GM19372 (cell line): ENCODE results near the gene CDKN1B.

Experiments
- ATAC-seq: cut with Tn5 transposase; IDR thresholded peaks from one replicate; pipeline ENCODE4 v1.9.1; 2021; ENCODE audit warnings: mild to moderate bottlenecking, low read depth, moderate library complexity; ENCODE audit not compliant: unreplicated experiment

Gene CDKN1B

GRCh38 chr12:12748044-12748443 lies 30.9 kb downstream of the CDKN1B start:
- no peak for ATAC-seq

GRCh38 chr12:12749433-12749832 lies 32.3 kb downstream of the CDKN1B start:
- no peak for ATAC-seq

- no peak for ATAC-seq
Measured at GRCh38 chr12:12755923-12756322, 38.8 kb downstream of the CDKN1B start.

- ATAC-seq: no peak
Measured at GRCh38 chr12:12757121-12757520, 40.0 kb downstream of the CDKN1B start.

- no peak for ATAC-seq
Measured at GRCh38 chr12:12759234-12759915, 42.2 kb downstream of the CDKN1B start.

- no peak for ATAC-seq
Measured at GRCh38 chr12:12764824-12765223, 47.7 kb downstream of the CDKN1B start.

- ATAC-seq: no peak
Measured at GRCh38 chr12:12770262-12770661, 53.1 kb downstream of the CDKN1B start.
